WTC11 (cell line): ENCODE results near the gene ZNF672. TPM values are rescaled to one million over a fixed set of nuclear protein-coding genes. Genes with fewer than 3 reads are reported as not detected.

Source experiments
- CREM ChIP-seq: sonication (generic); formaldehyde crosslinking; IDR thresholded peaks from 2 replicates; pipeline ENCODE4 v1.8.1; 2022; ENCODE audit warnings: mild to moderate bottlenecking, missing genetic modification reagents, moderate library complexity
- EMX1 ChIP-seq: fragments of 250-450 bp; sonication (Bioruptor Pico); IDR thresholded peaks from 2 replicates; pipeline ENCODE4 v1.8.0; 2021; ENCODE audit warnings: mild to moderate bottlenecking
- ESRRA ChIP-seq: sonication (generic); formaldehyde crosslinking; IDR thresholded peaks from 2 replicates; pipeline ENCODE4 v1.8.1; 2022; ENCODE audit warnings: mild to moderate bottlenecking, missing genetic modification reagents, borderline replicate concordance
- ETV6 ChIP-seq: sonication (generic); formaldehyde crosslinking; IDR thresholded peaks from 2 replicates; pipeline ENCODE4 v1.8.1; 2022; ENCODE audit warnings: mild to moderate bottlenecking, missing genetic modification reagents
- FOXP1 ChIP-seq: sonication (generic); formaldehyde crosslinking; IDR thresholded peaks from 2 replicates; pipeline ENCODE4 v1.8.0; 2022; ENCODE audit warnings: missing genetic modification reagents, mild to moderate bottlenecking, moderate library complexity, borderline replicate concordance
- GRHL2 ChIP-seq: fragments of 250-450 bp; sonication (Bioruptor Pico); IDR thresholded peaks from 2 replicates; pipeline ENCODE4 v1.8.0; 2022; ENCODE audit warnings: mild to moderate bottlenecking, moderate library complexity; ENCODE audit not compliant: insufficient replicate concordance, severe bottlenecking
- IRF2 ChIP-seq: sonication (generic); formaldehyde crosslinking; IDR thresholded peaks from 2 replicates; pipeline ENCODE4 v1.8.0; 2022; ENCODE audit warnings: low read depth, missing genetic modification reagents, borderline replicate concordance
- JAZF1 ChIP-seq: fragments of 250-450 bp; sonication (Bioruptor Pico); IDR thresholded peaks from 2 replicates; pipeline ENCODE4 v1.9.0; 2021; ENCODE audit warnings: moderate library complexity, mild to moderate bottlenecking, inconsistent platforms
- MAX ChIP-seq: sonication (generic); formaldehyde crosslinking; IDR thresholded peaks from 2 replicates; pipeline ENCODE4 v1.8.0; 2022; ENCODE audit warnings: mild to moderate bottlenecking, missing genetic modification reagents
- MYBL2 ChIP-seq: sonication (generic); formaldehyde crosslinking; IDR thresholded peaks from 2 replicates; pipeline ENCODE4 v1.8.1; 2023; ENCODE audit warnings: mild to moderate bottlenecking, moderate library complexity, missing genetic modification reagents
- NFATC4 ChIP-seq: fragments of 250-450 bp; sonication (Bioruptor Pico); IDR thresholded peaks from 2 replicates; pipeline ENCODE4 v1.9.0; 2021; ENCODE audit warnings: mild to moderate bottlenecking
- PRRX2 ChIP-seq: fragments of 250-450 bp; sonication (Bioruptor Pico); IDR thresholded peaks from 2 replicates; pipeline ENCODE4 v1.8.0; 2021; ENCODE audit warnings: mild to moderate bottlenecking
- TEAD1 ChIP-seq: sonication (generic); formaldehyde crosslinking; IDR thresholded peaks from 2 replicates; pipeline ENCODE4 v1.8.0; 2022; ENCODE audit warnings: mild to moderate bottlenecking, missing genetic modification reagents
- ZNF219 ChIP-seq: sonication (generic); formaldehyde crosslinking; IDR thresholded peaks from 2 replicates; pipeline ENCODE4 v1.8.0; 2023; ENCODE audit warnings: missing genetic modification reagents, mild to moderate bottlenecking, borderline replicate concordance
- ZNF232 ChIP-seq: sonication (generic); formaldehyde crosslinking; IDR thresholded peaks from 2 replicates; pipeline ENCODE4 v1.8.0; 2022; ENCODE audit warnings: mild to moderate bottlenecking, missing genetic modification reagents
- ZNF263 ChIP-seq: sonication (generic); formaldehyde crosslinking; IDR thresholded peaks from 2 replicates; pipeline ENCODE4 v1.8.1; 2022; ENCODE audit warnings: low read depth, mild to moderate bottlenecking, moderate library complexity, missing genetic modification reagents
- ZNF281 ChIP-seq: sonication (generic); formaldehyde crosslinking; IDR thresholded peaks from 2 replicates; pipeline ENCODE4 v1.8.0; 2023; ENCODE audit warnings: mild to moderate bottlenecking, missing genetic modification reagents
- ZNF671 ChIP-seq: fragments of 250-450 bp; sonication (Bioruptor Pico); IDR thresholded peaks from 2 replicates; pipeline ENCODE4 v1.8.0; 2021; ENCODE audit warnings: mild to moderate bottlenecking
- total RNA-seq: library from RNA; stranded (reverse); gene quantifications from 3 replicates; pipeline ENCODE4 v1.2.3, GENCODE V29; 2021
- TF ChIP-seq, protein P1 (sequence below): sonication (generic); formaldehyde crosslinking; IDR thresholded peaks from 2 replicates; pipeline ENCODE4 v1.8.0; 2023; ENCODE audit warnings: missing genetic modification reagents, mild to moderate bottlenecking, borderline replicate concordance
- TF ChIP-seq, protein P2 (sequence below): sonication (generic); formaldehyde crosslinking; IDR thresholded peaks from 2 replicates; pipeline ENCODE4 v1.8.1; 2023; ENCODE audit warnings: mild to moderate bottlenecking, missing genetic modification reagents, borderline replicate concordance
- TF ChIP-seq, protein P3 (sequence below): sonication (generic); formaldehyde crosslinking; IDR thresholded peaks from 2 replicates; pipeline ENCODE4 v1.8.0; 2023; ENCODE audit warnings: missing genetic modification reagents

ZNF672 gene
- total RNA-seq, 1 experiment from 2014 or later = 37.9 TPM

DNA sequence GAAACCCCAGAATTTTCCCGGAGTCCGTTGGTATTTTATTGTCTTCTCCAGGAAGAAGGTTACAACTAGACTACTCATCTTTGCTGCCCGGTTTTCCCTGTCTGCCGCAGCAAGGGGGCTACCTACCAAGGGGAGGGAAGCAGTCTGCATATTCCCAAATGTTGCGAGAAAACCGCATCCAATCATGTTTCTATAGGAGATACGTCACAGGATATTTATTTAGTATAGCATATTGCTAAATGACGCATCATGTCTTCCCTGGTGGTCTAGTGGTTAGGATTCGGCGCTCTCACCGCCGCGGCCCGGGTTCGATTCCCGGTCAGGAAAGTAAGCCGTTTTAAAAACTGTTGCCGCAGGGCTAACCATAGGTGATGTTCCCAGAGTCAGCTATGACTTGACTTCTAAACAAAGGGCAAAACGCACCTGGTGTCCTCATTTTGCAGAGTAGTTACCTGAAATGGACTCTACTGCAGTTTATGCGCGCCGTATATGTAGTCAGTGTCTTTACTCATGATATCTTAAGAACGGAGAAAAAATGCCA lies 36.0 kb downstream of the ZNF672 start (continued):
- TF ChIP-seq EMX1 (CRISPR knock-in tag) (0 out of 2 replicates have a peak, but pooled peaks have one; percentile 73), ZNF232 (CRISPR knock-in tag) (no peak; the same call in 1 of the 2 replicates), TEAD1 (peak; percentile 59), JAZF1 (CRISPR knock-in tag) (no peak), NFATC4 (CRISPR knock-in tag) (no peak), MYBL2 (CRISPR knock-in tag) (no peak), ZNF671 (CRISPR knock-in tag) (peak; percentile 44; the same call in 1 of the 2 replicates), CREM (CRISPR knock-in tag) (peak; percentile 17; the same call in 1 of the 2 replicates), ESRRA (CRISPR knock-in tag) (no peak), FOXP1 (CRISPR knock-in tag) (no peak), ZNF263 (no peak), MAX (CRISPR knock-in tag) (no peak), ETV6 (CRISPR knock-in tag) (0 out of 2 replicates have a peak, but pooled peaks have one; percentile 22), IRF2 (CRISPR knock-in tag) (no peak), GRHL2 (no peak), ZNF281 (CRISPR knock-in tag) (no peak), ZNF219 (CRISPR knock-in tag) (no peak), PRRX2 (CRISPR knock-in tag) (0 out of 2 replicates have a peak, but pooled peaks have one; percentile 52)
- TF ChIP-seq, protein P1, sequence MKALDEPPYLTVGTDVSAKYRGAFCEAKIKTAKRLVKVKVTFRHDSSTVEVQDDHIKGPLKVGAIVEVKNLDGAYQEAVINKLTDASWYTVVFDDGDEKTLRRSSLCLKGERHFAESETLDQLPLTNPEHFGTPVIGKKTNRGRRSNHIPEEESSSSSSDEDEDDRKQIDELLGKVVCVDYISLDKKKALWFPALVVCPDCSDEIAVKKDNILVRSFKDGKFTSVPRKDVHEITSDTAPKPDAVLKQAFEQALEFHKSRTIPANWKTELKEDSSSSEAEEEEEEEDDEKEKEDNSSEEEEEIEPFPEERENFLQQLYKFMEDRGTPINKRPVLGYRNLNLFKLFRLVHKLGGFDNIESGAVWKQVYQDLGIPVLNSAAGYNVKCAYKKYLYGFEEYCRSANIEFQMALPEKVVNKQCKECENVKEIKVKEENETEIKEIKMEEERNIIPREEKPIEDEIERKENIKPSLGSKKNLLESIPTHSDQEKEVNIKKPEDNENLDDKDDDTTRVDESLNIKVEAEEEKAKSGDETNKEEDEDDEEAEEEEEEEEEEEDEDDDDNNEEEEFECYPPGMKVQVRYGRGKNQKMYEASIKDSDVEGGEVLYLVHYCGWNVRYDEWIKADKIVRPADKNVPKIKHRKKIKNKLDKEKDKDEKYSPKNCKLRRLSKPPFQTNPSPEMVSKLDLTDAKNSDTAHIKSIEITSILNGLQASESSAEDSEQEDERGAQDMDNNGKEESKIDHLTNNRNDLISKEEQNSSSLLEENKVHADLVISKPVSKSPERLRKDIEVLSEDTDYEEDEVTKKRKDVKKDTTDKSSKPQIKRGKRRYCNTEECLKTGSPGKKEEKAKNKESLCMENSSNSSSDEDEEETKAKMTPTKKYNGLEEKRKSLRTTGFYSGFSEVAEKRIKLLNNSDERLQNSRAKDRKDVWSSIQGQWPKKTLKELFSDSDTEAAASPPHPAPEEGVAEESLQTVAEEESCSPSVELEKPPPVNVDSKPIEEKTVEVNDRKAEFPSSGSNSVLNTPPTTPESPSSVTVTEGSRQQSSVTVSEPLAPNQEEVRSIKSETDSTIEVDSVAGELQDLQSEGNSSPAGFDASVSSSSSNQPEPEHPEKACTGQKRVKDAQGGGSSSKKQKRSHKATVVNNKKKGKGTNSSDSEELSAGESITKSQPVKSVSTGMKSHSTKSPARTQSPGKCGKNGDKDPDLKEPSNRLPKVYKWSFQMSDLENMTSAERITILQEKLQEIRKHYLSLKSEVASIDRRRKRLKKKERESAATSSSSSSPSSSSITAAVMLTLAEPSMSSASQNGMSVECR = no peak
- TF ChIP-seq, protein P2, sequence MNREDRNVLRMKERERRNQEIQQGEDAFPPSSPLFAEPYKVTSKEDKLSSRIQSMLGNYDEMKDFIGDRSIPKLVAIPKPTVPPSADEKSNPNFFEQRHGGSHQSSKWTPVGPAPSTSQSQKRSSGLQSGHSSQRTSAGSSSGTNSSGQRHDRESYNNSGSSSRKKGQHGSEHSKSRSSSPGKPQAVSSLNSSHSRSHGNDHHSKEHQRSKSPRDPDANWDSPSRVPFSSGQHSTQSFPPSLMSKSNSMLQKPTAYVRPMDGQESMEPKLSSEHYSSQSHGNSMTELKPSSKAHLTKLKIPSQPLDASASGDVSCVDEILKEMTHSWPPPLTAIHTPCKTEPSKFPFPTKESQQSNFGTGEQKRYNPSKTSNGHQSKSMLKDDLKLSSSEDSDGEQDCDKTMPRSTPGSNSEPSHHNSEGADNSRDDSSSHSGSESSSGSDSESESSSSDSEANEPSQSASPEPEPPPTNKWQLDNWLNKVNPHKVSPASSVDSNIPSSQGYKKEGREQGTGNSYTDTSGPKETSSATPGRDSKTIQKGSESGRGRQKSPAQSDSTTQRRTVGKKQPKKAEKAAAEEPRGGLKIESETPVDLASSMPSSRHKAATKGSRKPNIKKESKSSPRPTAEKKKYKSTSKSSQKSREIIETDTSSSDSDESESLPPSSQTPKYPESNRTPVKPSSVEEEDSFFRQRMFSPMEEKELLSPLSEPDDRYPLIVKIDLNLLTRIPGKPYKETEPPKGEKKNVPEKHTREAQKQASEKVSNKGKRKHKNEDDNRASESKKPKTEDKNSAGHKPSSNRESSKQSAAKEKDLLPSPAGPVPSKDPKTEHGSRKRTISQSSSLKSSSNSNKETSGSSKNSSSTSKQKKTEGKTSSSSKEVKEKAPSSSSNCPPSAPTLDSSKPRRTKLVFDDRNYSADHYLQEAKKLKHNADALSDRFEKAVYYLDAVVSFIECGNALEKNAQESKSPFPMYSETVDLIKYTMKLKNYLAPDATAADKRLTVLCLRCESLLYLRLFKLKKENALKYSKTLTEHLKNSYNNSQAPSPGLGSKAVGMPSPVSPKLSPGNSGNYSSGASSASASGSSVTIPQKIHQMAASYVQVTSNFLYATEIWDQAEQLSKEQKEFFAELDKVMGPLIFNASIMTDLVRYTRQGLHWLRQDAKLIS (CRISPR knock-in tag) = no peak
- TF ChIP-seq, protein P3, sequence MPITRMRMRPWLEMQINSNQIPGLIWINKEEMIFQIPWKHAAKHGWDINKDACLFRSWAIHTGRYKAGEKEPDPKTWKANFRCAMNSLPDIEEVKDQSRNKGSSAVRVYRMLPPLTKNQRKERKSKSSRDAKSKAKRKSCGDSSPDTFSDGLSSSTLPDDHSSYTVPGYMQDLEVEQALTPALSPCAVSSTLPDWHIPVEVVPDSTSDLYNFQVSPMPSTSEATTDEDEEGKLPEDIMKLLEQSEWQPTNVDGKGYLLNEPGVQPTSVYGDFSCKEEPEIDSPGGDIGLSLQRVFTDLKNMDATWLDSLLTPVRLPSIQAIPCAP (CRISPR knock-in tag) = no peak
